Stimulated activated CD4-positive, alpha-beta T cell treated with anti-CD3 and anti-CD28 coated beads, Interleukin-1b, Interleukin-23, amount 100 ng/mL, for 48 hours (primary cell): ENCODE results near the gene CALML3.

Experiments used
- DNase-seq: peaks from one replicate; pipeline ENCODE4 v3.0.0-alpha.2; 2020

Gene CALML3

DNA sequence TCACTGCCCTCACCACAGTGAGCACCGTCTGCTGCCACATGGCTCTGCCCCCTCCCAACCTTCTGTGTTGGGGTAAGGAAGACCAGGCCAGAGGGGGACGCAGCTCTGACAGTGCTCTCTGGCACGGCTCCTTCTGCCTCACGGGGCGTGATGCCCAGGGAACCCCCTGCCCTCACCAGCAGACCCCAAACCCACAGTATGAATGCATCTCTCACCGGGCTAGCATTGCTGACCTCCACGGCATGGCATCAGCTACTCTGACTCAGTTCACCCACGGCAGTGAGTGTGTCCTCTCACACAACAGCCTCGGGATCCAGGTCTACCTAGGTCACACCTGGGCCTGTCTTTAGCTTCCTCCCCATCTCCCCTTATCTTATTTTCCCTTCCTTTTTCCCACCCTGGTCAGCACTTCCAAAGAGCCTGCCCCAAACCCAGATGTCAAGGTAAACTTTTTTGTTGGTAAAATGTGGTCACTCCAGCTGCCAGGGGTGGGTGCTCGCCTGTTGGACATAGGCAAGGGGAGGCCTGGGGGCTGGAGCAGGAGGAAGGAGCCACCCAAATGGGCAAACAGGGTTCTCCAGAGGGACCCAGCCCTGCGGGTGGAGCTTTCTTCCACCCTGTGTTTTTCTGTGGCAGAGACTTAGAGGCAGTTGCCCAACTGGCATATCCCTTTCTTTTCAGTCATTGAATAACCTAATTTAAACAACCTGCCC is 4.4 kb downstream of the CALML3 start:
- no peak for DNase-seq

DNA sequence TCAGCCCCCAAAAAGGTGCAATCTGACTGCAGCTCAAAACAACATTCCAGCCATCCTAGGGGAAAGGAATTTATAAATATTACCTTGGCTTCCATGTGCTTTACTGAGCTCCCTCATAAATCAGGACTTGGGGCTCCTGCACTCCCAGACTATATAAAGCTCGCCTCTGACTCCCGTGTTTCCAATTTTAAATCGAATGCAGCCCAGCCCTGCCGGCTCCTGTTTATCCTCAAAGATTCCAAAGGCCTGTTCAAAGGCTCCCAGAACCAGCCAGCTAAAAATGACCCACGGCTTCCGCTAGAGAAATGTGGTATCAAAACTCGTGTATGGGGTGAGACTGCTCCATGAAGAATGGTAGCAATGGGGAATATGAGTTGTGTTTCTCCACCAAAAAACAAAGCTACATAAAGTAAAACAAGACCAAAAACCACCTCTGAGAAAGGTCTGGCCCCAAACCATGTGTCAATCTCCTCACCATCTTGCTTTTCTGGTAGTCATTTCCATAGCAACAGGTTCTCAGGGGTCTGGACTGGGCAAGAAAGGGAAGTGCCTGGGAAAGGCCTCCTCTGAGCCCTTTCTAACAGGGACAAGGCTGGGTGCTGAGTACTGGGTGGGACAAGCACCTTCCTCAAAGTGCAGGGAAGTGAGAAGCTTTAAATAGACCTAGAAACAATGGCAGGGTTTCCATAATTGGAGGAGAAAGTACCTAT is 5.1 kb downstream of the CALML3 start:
- no peak for DNase-seq

DNA sequence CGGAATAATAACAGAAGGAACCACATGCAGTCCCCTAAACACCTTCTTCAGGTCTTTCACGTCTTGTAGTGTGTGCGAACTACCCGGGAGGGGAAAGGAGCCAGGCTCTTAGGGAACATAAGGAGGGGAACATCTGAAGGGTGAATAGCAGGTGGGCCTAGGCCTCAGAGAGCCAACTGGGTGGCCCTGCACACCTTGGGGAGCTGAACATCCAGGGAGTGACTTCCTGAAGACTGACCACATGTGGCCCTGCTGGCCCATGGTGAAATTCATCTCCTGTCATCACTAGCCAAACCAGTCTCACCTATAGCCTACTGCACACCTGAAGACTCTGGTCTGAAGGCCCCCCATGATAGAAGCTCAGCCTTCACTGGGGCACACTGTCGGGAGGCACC is 5.6 kb downstream of the CALML3 start:
- no peak for DNase-seq

DNA sequence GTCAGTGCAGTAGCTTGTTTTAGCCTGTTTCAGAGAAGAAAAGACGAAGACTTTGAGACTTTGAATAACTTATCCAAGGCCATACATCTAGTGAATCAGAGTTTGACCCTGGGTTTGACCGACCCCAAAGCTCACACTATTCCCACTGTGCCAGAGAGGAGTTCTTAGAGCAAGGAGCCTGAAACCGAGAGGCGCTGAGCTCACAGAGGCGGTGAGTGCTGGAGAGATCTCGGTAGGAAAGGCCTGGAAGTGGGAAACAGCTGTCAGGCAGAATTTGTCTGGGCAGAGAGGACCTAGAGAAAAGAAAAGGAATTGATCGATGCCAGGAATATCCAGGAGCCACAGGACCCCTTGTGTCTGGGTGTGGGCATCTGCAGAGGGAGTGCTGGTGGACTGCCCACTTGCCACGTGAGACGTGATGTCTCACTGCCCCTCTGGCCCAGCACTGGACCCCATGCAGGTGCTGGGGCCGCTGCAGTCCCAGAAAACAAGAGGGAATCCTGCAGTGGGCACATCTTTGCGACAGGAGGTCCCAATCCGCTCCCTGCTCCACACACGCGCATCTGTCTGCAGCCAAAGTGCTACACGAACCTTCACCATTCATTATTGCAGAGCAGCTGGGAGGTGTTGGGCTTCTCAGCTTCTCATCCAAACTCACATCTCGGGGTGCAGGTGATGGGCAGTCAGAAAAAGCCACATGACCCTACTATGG is 6.2 kb downstream of the CALML3 start:
- no peak for DNase-seq

DNA sequence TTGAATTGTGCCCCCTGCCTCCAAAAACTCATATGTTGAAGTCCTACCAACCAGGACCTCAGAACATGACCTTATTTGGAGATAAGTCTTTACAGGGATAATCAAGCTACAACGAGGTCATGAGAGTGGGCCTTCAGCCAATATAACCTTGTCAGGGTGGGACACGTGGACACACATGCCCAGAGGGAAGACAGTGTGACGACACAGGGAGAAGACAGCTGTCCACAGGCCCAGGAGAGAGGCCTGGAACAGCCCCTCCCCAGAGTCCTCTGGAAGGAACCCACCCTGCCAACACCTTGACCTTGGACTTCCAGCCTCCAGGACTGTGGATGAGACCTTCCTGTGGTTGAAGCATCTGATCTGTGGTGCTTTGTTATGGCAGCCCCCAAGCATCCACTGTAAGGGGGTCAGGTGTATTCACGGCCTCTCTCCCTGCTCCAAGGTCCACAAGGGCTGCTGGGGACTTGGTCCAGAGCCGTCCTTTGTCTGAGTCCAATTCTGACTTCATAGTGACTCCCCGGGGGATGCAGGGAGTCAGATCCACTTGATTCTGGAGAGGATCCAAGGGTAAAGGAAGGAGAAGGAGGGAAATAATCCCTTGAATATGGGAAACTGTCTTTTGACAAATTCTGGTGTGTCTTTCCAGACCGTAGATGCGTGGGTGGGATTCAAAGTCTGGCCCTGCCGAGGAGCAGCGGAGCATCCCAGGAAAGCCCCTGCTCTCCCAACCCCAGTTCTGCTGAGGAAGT is 7.0 kb downstream of the CALML3 start:
- DNase-seq: no peak

DNA sequence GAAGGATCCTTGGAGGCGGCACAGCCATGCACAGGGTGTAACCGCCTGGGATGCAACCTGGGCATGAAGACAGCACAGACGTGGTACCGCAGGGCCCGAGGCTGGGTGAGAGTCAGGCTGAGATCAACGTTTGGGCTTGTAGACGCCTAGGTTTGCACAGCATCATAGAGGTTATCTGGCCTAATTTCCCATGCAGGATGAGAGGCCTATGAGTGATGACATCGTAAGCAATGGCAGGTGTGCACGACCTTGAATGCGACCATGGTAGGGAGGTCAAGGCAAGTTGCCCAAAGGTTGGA is 7.5 kb downstream of the CALML3 start:
- DNase-seq: no peak

DNA sequence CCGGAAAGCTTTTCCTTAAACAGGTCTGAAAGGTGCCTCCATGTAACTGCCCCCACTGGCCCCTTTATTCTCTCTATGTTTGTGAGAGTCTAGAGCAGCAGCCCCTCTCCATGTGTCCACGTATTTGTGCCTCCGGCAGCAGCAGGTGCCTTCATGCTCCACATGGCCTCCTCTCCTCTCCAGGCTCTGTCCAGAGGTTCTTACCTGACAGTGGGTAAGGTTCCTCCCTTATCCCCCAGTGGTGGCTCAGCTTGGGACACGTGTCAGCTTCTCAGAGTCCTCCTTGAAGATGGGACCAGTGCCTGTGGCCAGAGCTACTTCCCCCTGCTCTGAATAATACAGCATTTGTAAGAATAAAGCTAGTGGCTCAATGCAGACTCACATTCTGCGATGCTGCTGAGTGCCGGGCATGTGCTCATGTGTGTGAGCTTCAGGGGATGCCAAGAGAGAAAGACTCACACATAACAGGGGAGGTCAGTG is 7.9 kb downstream of the CALML3 start:
- DNase-seq: no peak

DNA sequence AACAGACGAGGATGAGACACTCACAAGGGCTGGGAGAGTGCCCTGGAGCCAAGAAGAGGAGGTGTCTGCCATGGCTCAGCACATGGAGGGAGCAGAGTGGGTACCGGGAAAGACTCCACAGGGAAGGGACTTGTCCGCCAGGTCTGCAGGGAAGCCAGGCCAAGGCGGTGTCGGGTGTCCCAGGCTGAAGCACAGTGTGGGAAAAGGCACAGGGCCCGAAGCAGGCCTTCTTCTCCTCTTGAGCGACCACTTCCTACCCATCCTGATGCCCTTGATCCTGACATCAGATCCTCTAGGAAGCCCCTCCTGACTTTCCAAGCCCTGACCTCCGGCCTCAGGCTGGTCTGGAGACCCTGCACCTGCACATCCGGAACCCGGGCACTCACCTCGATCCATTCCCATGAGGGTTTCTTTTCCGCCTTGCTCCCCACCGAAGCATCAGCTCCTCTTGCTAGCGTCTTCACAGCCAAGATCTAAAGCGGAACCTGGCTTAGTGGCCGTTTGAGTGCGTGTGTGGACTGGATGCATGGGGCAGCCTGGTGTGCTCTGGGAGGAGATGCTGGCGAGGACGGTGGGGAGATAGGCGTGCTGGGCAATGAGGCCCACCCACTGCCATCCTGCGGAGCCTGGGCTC is 8.5 kb downstream of the CALML3 start:
- no peak for DNase-seq

DNA sequence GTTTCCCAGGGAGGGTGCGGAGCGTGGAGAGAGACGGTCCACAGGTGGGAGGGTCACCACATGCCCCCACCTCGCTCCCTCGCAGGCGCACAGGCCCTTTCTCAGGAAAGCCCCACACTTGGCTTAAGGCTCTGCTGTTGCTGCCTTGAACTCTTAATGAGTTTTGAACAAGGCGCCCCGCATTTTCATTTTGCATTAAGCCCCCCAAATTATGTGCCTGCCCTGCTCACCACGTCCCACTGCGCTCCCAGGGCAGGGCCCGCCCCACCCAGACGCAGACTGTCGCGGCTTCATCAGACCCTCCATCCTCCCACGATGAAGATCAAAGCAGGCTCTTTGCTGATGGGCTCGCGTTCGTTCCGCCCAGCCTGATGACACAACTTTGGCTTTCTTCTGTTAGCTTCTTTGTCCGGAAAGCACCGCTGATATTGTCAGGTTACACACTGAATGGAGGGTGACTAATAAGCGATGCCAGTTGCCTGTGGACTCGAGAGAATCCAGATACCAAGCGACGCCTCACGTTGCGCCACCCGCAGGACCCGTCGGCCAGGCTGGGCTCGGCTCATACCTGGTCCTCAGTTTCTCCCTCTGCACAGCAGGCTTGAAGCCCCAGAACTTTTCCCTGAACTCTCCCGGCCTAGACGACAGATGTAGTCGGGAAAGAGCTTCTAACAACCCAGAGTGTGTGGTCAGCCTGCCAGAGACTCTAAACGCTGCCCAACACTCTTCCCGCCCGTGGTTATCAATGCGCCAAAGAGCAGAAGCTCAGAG is 9.5 kb downstream of the CALML3 start:
- DNase-seq: no peak

DNA sequence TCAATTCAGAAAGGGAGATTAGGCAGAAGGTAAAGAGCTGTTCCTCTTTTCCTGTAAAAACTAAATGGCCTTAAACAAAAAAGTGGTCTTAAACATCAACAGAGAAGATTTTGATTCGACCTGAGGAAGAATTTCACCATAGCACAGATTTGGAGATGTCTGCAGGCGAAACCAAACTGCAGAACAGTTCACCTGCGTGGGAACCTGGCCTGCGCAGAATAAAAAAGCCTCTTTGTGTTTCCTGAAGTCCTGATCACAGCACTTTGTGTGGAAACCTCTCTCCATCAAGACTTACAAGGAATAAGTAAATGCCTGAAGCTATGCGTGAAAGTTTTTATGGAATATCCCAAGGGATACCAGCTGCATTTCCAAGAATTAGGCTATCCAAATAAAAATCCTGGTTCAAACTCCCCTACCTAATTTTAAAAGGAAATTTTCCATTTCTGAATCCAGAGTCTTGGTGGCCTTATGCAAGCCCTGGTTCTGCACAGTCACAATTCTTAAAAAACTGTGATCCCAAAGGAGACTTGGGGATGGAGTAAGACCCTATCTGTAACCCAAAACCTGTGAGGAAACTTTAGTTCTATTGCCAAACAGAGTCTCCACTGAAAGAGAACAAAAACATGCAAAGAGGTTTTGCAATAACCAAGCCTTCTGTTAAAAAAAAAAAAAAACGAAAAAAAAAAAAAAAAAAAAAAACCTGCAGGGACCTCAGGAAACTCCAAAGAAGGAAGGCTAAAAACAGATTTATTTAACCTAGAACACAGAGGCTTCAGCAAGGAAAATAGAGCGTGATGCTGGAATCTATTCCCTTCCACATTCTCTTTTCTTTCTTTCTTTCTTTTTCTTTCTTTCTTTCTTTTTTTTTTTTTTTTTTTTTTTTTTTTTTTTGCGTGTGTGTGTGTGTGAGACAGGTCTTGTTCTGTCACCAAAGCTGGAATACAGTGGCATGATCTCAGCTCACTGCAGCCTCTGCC is 10.4 kb downstream of the CALML3 start:
- DNase-seq: no peak

DNA sequence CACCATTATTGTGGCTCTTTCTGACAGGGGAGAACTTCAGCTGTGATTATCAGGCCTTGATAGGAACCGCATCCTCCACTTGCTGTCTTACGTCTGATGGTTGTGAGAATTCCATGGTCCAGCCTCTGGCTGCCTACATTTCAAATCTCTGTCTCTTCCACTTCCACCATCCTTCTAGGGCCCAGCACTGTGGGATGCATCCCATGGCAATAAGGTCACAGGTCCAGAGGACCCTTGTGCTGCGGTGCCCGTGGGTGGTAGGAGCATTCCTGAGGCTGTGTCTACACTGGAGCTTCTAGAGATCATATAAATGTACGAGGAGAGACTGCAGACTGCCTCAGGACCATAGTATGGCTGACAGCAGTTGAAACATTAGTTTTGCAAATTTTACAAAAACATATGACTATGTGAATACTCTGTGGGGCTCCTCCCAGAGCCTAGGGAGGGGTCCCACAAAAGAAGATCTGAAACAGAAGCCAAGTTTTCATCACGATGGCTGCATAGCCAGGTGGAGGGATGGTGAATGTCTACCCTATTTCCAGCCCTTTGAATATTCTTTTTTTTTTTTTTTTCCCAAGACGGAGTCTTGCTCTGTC is 11.8 kb downstream of the CALML3 start:
- DNase-seq: no peak

DNA sequence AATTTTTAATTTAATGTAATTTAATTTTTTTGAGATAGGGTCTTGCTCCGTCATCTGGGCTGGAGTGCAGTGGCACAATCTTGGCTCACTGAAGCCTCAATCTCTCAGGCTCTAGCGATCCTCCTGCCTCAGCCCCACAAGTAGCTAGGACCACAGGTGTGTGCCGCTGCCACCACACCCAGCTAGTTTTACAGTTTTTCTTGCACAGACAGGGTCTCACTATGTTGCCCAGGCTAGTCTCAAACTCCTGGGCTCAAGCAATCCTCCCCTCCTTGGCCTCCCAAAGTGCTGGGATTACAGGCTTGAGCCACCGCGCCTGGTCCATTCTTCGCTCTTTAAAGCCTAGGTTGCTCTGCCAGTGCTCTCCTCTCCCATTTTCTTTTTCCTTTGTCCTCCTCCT is 12.9 kb downstream of the CALML3 start:
- DNase-seq: no peak

DNA sequence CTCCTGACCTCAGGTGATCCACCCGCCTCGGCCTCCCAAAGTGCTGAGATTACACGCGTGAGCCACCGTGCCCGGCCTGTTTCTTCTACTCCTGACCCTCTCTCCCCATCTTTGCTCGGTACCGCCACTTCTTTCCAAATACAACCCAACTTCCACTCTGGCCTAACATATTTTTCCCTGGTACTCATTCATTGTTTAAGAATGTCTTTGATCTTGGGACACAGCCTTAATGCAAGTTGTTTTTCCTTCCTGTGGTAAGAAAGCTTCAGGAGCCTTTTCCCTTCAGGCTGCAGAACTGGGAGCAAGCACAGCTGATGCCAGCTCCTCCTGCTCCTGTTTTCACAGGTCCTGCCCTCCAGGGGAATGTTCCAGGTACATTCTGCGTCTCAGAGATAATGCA is 13.7 kb downstream of the CALML3 start:
- DNase-seq: no peak

DNA sequence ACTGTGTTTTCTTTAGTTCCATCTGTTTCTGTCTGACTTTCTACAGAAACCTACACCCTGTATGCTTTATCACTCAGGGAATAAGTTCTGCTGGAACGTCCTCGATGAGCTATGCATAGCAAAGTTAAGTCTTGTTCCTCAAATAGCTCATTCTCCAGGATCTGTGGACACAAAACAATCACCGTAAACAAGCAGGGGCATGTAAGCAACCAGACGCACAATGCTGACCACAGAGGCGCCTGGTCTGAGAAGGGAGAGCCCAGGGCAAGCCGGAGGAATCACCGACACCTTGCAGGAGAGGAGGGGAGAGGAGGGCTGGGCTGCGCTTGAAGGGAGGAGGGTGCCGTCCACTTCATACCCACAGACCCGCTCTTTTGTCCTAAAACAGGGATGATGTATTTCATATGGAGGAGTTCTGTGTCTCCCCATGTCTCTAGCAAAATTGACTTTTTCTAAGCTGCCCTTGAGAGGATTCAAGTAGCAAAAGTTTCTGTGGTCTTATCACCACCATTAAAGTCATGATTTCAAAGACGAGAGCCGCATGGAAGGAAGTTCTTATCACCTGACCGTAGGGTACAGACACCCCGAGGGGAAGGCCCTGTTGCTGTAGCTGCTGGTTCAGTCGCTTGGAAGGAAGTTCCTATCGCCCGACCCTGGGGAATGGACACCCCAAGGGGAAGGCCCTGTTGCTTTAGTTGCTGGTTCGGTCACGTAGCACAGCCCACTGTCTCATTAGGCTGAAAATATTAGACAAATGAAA is 14.3 kb downstream of the CALML3 start:
- no peak for DNase-seq

DNA sequence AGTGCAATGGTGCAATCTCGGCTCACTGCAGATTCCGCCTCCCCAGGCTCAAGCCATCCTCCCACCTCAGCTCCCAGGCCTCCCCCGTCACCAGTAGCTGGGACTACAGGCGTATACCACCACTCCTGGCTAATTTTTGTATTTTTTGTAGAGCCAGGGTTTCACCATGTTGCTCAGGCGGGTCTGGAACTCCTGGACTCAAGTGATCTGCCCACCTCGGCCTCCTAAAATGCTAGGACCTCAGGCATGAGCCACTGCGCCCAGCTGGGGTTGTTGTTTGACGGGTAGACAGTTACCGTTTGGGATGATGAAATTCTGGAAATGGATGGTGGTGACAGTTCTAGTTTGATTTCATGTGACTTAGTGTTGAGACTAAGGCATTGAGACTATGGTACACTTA is 15.3 kb downstream of the CALML3 start:
- no peak for DNase-seq

DNA sequence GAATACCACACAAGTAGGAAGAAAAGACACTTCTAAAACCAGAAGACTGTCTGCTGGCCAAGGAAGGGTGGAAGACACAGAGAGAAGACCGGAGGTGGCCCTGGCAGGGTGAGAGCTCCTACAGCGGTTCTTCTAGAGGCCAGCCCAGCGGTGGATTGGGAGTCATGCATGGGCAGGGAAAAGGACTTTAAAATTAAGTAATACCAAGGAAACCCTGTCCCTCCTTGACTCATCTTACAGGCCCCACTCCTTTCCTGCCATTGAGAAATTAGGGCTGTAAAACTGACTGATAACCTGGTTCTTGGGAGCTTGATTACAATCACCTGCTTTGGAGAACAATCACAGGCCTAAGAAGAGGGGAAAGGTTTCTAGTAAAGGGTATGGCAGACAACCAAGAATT is 16.1 kb downstream of the CALML3 start:
- DNase-seq: no peak

DNA sequence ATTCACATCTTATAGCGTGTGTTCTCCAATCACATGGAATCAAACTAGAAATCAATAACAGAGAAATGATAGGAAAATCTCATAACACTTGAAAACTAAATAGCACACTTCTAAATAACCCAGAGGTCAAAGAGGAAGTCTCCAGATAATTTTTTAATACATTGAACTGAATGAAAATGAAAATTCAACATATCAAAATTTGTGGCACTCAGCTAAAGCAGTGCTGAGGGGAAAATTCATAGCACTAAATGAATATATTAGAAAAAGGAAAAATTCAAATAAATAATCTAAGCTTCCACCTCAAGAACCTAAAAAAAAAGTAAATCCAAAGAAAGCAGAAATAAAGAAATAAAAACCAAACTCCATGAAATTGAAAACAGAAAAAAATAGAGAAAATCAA is 17.3 kb downstream of the CALML3 start:
- DNase-seq: no peak

DNA sequence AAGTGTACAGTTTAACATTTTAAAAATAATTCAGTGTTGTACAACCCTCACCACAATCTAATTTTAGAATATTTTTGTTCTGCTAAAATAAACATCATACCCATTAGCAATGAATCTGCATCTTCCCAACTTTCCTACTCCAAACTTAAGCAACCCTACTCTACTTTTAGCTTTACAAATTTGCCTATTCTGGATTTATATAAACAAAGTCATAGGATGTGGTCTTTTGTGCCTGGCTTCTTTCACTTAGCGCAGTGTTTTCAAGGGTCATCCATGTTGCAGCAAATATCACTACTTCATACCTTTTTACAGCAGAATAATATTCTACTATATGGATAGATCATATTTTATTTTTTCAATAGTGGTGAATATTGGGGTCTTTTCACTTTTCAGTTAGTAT is 18.9 kb downstream of the CALML3 start:
- DNase-seq: no peak

DNA sequence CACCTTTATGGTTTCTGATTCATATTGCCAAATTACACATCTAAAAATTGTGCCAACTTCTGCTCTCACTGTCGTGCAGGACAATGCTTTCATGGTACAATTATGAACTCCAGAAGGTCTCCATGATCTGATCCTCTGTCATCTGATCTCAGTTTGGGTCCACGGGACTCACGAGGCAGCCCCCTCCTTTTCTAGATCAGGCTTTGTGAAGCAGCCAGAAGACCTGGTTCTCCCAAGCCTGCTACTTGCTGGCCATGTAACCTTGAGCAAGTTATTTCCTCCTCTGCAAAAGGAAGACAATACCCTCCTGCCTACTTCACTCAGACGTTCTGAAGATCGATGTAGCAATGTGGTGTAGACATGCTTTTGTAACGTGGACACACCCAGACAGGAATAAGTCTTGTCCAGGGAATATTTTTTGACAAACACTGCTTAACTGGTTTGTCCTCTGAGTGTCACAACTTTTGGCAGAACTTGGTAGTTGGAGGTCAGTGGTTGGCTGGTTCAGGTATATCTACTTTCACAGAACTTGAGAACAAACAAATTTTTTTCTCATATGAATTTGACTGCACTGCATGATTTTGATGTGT is 19.6 kb downstream of the CALML3 start:
- no peak for DNase-seq
